NOMO-1 (cell line): ENCODE measurements around the gene IGSF9B.

Source experiments
- DNase-seq, 2 experiments: peaks; one replicate each; lab custom pipeline; 2025; ENCODE audit not compliant: unreplicated experiment in 2 of 2; lab: John Stamatoyannopoulos, UW

IGSF9B gene

GRCh38 chr11:133955081-133955891 is 1.5 kb downstream of the IGSF9B start:
- no peak for DNase-seq

DNA sequence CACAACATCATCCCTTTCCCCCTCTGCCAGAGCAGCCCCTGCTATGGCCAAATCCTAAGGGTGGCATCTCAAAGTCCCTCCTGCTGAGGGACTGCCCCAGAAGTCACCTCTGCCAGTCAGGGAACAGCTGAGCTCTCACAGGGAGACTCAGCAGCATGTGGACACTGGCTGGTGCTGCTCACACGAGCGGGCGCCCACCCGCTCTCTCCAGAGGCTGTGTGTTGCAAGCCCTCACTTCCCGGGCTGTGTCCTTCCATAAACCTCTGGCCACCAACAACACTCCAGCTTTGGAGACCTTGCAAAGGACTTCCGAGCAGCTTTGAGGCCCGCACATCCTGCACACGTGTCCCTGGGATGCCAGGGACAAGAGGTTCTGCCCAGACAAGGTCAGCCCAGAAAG is 2.8 kb downstream of the IGSF9B start:
- no peak for DNase-seq

GRCh38 chr11:133953547-133953946 is 3.2 kb downstream of the IGSF9B start:
- no peak for DNase-seq

GRCh38 chr11:133952199-133953190 is 4.3 kb downstream of the IGSF9B start:
- DNase-seq: no peak

GRCh38 chr11:133951327-133952198 is 5.2 kb downstream of the IGSF9B start:
- DNase-seq: no peak

GRCh38 chr11:133950874-133951326 is 5.9 kb downstream of the IGSF9B start:
- DNase-seq: no peak

DNA sequence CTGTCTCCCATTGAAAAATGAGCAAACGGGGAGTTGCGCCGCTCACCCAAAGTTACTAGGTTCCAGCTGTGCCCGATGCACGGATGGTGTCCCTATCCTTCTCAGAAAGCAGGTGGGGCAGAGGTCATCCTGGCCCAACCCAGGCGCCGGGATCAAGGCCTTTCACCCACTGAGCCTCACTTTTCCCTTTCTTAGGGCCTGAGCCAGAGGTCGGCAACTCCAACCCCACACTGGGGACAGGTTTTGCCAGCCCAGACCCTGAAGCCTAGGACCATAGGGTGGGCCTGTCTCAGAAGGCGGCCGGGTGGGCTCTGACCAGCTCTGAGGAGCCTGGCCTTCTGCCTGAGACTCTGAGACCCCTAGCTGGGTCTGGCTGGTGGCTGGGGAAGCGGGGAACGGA is 6.3 kb downstream of the IGSF9B start:
- no peak for DNase-seq

GRCh38 chr11:133949129-133949528 is 7.6 kb downstream of the IGSF9B start:
- DNase-seq: no peak

DNA sequence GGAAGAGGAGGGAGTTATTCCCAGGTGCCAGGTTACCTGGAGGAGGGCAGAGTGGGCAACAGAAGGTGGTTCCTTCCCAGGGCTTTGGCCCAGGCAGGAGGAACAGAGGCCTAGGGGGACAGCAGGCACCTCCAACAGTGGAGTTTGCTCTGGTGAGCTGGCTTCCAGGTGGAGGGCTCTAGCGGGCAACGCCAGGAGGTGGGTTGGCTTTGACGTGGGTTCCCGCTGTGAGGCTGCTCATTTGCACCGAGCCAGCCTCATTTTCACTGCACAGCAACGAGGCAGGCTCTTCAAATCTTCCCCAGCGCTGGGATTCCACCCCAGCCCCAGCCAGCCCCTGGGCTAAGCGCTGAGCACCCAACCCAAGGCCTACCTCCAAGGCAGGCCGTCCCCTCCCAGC is 8.1 kb downstream of the IGSF9B start:
- no peak for DNase-seq

DNA sequence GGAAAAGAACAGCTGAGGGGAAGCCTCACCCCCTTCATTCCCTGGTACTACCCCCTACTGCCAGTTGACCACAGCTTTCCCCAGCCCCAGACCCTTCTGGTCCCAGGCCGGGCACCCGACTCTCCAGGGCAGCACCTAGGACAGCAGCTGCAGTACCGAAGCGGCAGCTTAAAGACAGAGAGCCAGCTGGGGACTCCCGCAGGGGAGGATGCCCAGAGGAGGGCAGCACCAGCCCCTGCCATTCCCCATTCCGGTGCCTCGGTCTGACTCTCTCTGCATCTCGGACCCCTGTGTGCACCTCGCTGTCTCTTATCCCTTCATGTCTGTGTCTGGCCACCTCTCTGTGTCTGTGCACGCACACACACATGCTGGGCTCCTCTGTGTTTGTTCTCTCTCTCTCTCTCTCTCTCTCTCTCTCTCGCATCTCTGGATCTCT is 9.4 kb downstream of the IGSF9B start:
- DNase-seq: no peak

- no peak for DNase-seq
These were observed 10.0 kb downstream of the IGSF9B start for GRCh38 chr11:133946541-133947318.

- no peak for DNase-seq
These were observed 10.7 kb downstream of the IGSF9B start for GRCh38 chr11:133946051-133946450.

DNA sequence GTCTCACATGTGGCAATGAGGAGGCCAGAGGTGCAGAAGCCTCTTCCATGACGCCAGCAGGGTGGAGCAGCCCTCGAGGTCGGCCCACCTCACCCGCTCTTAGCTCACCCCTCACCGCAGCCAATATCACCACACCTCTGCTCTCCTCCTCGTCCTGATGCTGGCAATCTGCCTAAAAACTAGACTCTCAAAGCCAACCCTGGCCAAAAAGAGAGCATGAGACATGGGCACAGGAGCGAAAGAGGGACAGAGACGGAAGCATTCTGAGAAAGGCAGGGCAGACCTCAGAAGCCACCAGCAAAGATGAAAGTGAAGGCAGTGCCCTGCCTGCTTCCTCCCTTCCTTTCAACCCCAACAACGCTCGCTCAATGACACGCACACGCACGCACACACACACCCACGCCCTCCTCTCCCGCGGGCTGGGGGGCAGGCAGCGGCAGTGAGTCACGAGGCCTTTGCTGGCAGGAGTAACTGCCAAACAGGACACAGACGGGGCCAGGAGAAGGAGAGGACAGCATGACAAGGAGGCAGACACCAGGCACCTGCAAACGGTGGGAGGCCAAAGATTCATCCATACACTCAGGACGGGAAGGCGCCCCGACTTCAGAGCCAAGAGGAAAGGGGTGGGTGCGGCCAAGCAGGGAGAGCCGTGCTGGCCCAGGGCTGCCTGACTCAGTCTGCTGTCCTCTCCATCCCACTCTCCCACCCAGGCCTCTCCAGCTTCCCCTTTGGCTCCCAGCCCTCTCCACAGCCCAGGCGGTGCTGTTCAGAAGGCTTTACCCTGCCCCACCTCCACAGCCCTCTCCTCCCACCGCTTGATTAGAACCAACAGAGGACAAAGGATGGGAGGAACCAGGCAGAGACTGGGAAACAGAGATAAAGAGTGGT is 11.4 kb downstream of the IGSF9B start:
- no peak for DNase-seq

DNA sequence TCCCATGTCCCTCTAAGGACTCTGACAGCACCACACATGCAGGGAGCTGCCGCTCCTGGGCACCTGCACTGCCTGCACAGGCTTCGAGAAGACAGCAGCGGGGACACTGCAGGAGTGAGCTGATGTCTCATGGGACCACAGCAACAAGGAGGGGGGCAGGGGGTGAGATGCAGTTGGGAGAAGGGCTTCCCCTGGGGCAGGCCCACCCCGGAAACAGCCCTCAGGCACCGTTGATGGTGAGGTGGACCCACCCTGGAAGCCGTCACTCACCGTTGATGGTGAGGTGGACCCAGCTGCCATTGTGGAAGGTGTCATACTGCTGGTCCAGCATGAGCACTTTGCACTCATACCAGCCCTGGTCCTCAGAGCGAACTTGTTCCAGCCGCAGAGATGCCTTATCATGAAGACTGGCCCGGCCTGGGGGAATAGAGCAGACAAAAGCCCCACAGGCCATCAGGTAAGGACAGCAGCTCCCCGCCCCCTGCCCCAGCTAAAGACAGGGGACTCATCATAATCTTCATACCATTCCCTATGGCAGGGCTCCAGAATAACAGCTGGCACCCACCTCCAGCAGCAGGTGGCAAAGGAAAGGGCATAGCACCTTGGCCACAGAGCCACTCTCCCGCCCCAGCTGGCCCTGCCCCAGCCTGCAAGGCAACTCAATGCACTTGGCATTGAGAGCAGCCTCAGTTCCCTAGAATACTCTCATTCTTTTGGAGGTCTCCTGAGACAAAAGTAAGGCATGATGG is 12.6 kb downstream of the IGSF9B start:
- no peak for DNase-seq

DNA sequence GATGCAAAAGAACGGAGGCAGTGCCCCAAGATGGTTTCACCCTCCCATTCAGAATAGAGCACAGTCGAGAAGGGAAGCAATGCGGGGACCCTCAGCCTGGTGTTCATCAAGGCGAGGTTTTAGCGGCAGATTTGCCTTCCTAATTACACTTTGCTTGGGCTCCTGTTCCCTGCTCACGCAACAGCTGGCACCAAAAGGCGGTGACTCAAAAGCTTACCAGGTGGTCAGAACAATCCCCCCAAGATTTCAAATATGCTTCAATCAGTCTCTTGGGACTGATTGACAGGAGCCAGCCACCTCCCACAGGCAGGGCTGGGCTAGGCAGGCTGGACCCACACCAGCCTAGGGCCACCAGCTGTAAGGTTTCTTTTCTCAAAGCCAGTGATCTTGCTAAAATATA is 14.2 kb downstream of the IGSF9B start:
- DNase-seq: no peak

DNA sequence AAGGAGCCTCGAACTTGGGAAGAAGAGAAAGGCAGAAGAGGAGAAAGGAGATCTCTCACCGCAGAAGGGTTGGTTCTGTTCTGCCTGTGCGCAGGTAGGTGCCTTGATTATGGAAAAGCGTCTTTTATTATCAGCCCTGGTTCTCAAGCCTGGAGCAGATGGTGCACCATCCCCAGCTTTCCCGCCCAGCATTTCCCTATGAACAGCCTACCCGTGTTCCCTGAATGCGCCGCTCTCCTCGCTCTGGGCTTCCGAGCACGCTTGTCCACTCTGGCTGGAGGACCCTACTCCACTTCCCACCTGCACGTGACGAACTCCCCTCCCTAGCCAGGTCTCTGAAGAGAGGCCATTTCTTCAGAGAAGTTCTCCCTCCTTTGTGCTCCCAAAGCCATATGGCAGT is 15.2 kb downstream of the IGSF9B start:
- no peak for DNase-seq

DNA sequence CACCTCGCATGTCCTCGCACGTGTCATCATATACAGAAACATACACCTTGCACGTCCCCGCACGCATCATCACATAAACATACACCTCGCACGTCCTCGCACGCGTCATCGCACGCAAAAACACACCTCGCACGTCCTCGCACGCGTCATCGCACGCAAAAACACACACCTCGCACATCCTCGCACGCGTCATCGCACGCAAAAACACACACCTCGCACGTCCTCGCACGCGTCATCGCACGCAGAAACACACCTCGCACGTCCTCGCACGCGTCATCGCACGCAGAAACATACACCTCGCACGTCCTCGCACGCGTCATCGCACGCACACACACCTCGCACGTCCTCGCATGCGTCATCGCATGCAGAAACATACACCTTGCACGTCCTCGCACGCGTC is 16.7 kb downstream of the IGSF9B start:
- DNase-seq: no peak

- DNase-seq: no peak
These were observed 17.2 kb downstream of the IGSF9B start for GRCh38 chr11:133939558-133939957.
